Midbrain (tissue), 1 donor: ENCODE measurements around the gene CACFD1.
"Not testable (repeated sequence)": the region's sequence is repeated elsewhere in the genome, so short reads cannot be mapped to it uniquely, and the experiment has no call there.

Experiments used
- DNase-seq: peaks from one replicate; lab custom pipeline; 2025; lab: John Stamatoyannopoulos, UW

The CACFD1 gene

DNA sequence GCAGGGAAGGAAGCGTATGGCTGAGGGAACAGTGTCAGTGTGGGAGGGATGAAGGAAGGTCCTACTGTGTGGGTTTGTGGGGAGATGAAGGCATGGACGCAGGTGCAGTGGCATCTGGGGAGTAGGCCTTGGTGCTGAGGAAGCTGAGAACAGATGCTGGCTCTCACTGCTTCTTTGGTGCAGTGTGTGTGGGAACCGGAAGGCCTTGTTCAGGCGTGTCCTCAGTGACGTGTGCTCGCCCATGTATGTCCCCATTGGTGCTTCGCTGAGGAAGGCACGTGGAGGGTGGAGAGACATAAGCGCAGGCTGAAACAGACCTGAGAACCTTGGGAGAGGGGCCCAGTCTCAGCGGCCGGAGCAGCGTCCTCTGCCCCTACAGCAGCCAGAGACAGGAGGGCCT, 18.9 kb upstream of the CACFD1 start:
- DNase-seq, result no peak

DNA sequence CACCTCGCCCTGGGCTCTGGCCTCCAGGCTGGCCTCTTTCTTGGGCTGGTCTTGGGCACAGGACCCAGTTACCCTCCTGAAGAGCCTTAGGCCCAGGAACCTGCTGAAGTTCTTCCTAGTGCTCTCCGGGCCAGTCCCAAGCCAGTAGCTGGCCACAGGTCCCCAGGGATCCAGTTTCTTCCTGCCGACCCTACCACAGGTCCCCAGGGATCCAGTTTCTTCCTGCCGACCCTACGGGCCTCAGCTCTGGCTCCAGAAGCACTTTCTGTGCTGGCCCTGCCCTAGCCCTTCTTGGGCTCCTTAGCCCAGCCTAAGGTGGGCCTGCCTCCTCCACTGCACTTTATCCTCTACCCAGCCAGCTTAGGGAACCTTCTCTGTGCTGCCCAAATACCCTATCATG, 18.2 kb upstream of the CACFD1 start:
- no peak for DNase-seq

DNA sequence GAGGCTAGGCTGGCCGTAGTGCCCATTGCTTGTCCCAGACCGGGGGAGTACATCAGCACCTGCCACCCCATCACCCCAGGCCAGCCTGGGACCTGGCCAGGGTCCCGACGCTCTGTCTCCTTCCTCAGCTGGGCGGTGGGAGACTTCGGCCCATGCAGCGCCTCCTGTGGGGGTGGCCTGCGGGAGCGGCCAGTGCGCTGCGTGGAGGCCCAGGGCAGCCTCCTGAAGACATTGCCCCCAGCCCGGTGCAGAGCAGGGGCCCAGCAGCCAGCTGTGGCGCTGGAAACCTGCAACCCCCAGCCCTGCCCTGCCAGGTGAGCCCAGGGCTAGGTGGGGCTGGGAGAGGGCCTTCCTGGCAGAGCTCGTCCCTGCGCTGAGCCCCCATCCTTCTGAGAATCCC, 16.5 kb upstream of the CACFD1 start:
- no peak for DNase-seq

DNA sequence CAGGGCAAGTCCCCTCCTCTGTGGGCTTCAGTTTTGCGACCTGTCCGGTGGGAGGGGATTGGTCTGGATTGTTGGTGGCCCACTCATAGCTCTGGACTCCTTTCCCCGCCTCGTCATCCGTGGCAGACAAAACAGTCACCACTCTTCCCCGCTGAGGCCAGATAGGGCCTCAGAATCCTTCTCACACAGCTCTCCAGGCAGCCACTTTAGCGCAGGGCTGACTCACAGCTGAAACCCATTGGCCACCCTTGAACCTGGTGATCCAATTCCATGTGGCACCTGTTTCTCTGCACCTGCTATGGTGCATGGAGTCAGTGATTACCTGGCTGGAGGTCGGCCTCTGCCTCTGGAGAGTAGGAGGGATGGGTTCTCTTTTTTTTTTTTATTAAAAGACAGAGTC, 15.8 kb upstream of the CACFD1 start:
- DNase-seq, result no peak

DNA sequence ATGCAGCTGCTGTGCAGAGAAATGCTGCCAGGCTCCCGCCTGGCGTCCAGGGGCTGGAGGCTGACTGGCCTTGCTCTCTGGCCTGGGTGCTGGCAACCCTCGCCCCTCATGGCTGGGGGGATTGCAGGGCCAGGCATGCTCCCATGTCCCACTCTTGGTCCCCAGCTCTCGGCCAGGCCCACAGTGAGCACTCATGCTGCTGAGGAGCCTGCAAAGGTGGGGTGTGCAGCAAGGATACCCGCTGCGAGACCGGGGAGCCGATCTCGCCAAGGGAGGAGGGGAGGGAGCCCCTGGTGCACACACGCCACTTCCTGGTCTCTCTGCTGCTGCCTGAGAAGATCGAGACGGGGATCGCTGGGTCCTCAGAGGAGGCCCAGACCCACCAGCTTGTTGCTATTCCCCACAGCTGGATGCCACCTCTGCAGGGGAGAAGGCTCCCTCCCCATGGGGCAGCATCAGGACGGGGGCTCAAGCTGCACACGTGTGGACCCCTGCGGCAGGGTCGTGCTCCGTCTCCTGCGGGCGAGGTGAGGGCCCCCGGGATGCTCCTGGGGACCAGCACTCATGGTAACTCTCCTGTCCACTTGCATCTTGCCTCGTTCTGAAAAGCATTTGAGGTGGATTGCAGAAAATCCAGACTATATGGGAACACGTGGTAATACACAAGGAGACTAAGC, 14.3 kb upstream of the CACFD1 start:
- no peak for DNase-seq

DNA sequence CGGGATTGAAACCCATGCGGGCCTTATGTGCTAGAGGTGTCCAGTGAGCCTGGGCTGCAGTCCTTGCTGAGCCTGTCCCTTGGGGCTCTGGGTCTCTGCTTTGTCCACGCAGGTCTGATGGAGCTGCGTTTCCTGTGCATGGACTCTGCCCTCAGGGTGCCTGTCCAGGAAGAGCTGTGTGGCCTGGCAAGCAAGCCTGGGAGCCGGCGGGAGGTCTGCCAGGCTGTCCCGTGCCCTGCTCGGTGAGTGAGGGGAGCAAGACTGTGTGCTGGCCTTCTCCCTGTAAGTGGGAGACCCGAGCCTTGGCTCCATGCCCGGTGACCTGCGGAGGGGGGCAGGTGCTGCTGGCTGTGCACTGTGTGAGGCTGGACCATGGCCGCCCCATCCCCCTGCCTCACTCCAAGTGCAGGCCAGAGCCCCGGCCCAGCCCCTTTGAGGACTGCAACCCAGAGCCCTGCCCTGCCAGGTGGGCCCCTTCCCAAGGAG, 11.2 kb upstream of the CACFD1 start:
- DNase-seq, result no peak

DNA sequence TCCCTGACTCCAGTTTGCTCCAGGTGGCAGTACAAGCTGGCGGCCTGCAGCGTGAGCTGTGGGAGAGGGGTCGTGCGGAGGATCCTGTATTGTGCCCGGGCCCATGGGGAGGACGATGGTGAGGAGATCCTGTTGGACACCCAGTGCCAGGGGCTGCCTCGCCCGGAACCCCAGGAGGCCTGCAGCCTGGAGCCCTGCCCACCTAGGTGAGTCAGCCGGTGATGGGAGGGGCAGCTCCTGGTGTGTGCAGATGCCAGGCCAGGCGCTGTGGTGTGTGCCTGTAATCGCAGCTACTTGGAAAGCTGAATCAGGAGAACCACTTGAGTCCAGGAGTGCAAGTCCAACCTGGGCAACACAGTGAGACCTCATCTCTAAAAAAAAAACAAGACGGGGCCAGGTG, 10.0 kb upstream of the CACFD1 start:
- DNase-seq, result no peak

DNA sequence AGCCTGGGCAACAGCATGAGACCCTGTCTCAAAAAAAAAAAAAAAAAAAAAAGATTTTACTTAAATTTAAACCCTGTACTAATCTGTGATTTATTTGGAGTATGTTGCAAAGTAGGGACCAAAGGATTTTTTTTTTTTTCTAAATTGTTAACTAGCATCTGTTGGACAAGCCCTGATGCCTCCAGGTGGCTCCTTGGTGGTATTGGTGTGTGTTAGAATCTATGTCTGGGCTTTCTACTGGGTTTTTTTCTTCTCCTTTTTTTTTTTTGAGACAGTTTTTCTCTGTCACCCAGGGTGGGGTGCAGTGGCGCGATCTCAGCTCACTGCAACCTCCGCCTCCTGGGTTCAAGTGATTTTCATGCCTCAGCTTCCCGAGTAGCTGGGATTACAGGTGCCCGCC, 7.9 kb upstream of the CACFD1 start:
- not testable (repeated sequence) for DNase-seq

DNA sequence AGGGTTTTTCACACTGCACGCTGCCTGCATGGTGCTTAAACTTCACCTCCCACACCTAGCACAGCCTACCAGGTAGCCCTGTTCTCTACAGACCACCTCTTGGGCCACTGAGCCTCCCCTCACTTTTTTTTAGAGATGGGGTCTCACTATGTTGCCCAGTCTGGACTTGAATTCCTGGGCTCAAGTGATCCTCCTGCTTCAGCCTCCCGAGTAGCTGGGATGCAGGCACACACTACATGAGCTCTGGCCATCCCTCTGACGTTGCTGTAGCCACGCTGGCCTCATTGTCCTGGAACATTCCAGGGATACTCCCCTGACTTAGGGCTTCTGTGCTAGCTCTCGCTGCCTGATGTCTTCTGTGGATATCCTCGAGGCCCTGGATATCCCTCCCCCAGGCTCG, 7.2 kb upstream of the CACFD1 start:
- DNase-seq, result no peak

DNA sequence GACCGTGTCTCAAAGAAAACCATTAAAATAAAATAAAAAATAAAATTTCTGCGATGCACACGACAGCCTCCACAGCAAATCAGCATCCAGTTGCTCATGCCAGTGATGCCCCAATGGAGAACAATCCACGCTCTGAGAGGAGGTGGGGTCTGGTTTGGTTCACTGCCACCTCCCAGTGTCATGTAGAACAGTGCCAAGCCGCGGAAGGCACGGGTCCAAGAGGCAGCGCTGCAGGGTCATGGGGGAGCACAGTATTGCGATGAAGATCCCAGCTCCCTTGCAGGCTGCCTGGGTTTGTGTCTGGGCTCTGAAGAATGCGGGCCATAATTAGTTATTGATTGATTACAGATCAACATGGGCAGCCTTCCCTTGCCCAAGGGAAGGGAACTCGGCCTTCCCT, 6.1 kb upstream of the CACFD1 start:
- DNase-seq, result peak; percentile 13

DNA sequence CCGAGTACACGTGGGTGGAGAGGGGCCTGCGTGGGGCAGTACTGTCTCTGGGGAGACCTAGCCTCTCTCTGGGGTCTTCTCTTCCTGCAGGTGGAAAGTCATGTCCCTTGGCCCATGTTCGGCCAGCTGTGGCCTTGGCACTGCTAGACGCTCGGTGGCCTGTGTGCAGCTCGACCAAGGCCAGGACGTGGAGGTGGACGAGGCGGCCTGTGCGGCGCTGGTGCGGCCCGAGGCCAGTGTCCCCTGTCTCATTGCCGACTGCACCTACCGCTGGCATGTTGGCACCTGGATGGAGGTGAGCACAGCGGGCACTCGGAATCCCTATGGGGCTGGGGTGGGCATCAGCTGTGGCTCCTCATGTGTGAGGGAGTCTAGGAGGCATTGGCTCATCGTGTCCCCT, 5.5 kb upstream of the CACFD1 start:
- no peak for DNase-seq

DNA sequence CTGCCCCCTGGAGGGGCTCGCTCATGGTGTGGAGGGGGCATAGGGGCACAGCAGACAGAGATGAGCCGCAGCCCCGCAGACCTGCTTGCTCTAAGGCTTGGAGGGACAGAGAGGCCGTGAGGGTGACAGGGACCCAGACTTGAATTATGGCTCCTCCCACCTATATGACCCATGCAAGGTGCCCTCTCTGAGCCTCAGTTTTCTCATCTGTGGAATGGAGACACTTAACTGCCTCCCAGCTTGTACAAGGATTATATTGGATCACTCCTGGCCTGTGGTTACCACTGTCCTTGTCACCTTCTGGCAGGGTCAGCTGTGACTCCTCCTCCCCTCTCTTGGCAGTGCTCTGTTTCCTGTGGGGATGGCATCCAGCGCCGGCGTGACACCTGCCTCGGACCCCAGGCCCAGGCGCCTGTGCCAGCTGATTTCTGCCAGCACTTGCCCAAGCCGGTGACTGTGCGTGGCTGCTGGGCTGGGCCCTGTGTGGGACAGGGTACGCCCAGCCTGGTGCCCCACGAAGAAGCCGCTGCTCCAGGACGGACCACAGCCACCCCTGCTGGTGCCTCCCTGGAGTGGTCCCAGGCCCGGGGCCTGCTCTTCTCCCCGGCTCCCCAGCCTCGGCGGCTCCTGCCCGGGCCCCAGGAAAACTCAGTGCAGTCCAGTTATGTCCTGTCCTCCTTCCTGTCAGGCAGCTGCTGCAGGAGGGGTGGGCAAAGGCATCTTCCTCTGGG, 4.7 kb upstream of the CACFD1 start:
- no peak for DNase-seq

DNA sequence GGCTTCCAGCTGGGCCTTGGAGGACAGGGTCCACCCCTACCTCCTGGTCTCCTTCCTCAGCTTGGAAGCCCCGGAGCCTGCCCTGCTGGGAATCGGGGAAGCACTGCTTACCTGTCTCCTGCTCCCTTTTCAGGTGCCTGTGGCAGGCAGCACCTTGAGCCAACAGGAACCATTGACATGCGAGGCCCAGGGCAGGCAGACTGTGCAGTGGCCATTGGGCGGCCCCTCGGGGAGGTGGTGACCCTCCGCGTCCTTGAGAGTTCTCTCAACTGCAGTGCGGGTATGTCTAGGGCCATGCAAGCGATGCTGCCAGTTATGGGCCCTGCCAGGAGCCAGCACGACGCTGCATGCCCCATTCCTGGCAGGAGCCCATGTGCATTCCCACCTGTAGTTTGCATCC, 3.8 kb upstream of the CACFD1 start:
- DNase-seq, result no peak

DNA sequence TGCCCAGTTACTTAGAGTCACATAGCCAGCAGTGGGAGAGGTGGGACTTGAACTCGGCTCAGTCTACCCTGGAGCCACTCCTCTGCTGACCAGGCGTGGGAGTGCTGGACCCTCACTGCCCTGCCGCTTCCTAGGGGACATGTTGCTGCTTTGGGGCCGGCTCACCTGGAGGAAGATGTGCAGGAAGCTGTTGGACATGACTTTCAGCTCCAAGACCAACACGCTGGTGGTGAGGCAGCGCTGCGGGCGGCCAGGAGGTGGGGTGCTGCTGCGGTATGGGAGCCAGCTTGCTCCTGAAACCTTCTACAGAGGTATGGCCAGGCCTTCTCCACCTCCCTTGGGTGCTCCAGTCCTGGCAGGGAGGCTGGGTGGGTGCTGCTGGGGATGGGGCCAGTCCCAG, 3.4 kb upstream of the CACFD1 start:
- DNase-seq, result no peak

DNA sequence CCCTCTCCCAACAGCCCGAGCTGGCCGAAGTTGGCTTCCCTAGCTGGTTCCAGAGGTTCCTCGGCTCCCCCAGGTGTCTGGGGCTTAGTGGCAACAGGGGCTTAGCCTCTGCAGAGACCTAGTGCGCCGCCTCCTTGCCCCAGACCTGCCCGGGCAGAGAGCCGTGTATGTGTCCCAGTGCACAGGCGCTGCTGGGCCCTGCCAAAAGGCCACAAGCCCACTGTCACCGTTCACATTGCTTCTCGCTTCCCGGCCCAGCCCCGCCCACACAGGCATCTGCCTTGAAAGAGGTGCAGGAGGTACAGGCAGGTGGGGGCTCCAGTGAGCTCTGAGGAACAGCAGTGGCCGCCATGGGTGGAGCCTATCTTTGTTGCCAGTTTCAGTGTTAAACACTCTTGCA, 2.5 kb upstream of the CACFD1 start:
- no peak for DNase-seq

DNA sequence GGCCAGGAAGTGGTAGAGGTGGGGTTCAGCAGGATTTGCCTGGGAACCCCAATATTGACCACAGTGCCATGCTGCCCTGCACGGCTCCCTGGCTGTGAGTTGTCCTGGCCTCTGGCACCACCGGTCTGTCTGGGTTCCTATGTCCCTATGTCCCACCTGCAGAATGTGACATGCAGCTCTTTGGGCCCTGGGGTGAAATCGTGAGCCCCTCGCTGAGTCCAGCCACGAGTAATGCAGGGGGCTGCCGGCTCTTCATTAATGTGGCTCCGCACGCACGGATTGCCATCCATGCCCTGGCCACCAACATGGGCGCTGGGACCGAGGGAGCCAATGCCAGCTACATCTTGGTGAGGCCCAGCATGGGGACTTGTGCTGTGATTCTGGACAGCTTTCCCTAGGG, 2.0 kb upstream of the CACFD1 start:
- no peak for DNase-seq

DNA sequence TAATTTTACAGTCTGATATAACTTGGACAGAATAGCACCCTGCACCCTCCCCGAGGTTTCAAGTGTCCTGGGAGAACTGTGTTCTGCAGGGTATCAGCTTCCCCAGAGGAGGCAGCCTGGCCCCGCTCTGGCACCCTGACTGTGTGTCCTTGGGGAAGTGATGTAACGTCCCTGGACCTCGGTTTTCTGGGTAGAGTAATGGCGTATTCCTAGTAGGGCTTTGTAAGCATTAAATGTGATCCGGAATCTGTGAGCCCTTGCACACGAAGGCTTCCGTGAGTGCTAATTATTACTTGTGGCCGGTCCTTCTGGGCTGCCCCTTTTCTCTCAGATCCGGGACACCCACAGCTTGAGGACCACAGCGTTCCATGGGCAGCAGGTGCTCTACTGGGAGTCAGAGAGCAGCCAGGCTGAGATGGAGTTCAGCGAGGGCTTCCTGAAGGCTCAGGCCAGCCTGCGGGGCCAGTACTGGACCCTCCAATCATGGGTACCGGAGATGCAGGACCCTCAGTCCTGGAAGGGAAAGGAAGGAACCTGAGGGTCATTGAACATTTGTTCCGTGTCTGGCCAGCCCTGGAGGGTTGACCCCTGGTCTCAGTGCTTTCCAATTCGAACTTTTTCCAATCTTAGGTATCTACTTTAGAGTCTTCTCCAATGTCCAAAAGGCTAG, 1.0 kb upstream of the CACFD1 start:
- DNase-seq, result no peak

DNA sequence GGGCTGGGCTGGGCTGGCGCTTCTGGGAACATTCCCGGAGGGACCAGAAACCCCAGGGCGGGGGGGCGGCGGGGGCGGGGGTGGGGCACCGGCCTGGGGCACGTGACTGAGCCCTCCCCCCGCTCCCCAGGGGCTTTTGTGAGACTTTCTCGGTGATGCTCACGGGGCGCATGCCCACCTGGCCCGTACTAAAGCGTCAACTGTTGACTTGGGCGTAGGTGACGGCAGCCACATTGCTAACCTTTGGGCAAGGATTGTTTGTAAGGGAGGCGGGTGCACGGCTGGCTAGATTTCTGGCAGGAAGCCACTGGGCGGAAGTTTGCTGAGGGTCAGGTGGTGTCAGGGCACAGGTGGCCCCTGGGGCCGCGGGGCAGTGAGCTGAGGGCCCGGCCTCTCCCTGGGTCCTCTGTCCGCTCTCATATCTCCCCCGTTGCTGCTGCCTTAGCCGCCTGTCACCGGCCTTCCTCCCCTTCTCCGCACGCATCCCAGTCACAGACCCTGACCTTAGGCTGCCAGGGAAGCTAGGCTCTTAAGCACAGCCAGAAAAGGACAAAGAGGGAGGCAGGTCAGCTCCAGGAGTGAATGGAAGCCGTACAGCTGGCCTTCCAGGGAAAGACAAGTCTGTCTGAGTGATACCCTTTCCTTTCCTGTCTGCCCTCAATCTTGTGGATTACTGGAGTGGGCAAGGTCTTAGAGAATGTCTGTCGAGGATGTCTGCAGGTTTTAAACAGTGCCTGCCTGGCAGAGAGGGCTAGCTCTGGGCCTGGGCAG, 812 bp downstream of the CACFD1 start:
- DNase-seq, result peak; percentile 57

DNA sequence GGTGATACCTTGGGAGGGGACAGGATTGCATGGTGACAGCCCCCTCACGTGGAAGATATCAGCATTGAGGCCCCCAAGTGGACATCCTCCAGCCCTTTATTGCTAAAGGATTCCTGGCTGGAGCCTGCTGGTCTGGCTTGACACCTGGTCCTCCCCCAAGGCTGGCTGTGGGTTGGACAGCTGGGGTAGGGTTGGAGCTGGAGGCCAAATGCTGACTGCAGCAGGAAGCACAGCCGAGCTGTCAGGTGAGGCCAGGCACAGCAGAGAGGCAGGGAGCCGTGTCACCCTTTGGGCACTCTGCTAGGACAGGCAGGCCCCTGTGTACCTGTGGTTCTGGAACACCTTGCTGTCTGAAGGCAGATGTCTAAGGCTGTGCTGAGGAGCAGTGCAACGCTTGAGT, 2.2 kb downstream of the CACFD1 start:
- DNase-seq, result no peak

DNA sequence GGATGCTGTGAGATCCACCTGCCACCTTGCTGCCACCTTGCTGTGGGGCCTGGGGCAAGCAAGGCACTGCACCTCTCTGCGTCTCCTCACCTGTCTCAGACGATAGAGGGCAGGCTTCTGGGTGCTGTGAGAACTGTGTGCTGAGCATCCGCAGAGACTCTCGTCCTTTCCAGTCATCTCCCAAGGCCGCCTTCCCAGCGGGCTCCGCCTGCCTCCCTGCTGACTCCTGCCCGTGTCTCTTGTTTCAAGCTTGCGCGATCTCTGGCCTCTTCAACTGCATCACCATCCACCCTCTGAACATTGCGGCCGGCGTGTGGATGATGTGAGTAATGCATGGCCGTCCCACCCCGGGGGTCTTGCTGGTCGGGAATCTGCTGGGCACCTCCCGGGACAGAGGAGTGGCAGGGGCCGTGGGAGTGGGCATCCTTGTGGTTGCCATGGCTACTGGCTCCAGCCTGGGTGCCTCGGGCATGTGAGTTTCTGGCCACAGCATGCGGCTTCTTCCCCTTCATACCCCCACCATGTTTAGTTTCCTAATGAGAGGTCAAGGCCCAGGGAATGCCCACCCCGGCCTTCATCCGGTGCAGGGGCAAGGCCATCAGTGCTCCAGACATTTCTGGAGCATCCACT, 3.6 kb downstream of the CACFD1 start:
- no peak for DNase-seq

DNA sequence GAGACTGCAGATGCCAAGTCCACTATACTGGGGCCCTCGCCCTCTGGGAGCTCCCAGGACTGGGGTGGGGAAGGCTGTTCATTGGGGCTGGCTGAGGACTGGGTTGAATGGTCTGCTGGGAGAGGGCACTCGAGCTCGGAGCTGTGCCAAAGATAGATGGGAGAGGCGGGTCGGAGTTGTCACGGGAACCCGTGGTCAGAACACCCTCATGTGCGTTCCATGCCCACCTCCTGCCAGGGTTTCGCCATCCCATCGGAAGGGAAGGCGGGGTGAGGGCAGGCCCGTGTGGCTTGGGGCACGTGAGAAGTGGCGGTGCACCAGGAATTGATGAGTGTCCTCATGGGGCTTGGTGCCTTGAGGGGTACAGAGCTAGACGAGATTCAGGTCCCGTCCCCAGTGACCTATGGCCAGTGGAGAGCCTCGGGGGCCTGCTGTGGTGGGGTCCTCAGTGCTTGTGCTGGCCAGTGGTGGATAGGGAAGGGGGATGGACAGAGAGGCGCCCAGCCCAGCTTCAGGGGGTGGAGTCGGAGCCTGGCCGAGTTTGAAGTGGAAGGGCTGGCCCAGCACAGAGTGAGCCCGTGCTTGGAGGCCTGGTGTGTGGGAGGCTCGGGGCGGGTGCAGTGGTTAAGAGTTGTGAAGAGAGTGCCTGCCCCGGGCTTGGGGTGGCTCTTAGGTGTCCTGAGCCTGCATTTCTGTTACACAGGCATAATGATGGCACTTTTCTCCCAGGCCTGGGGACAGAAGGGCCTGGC, 4.3 kb downstream of the CACFD1 start:
- no peak for DNase-seq
